ENCODE measurements around the gene C6orf62.
A peak's percentile ranks its signal among the peaks of the same experiment; 100 is the strongest.

C6orf62 gene

DNA sequence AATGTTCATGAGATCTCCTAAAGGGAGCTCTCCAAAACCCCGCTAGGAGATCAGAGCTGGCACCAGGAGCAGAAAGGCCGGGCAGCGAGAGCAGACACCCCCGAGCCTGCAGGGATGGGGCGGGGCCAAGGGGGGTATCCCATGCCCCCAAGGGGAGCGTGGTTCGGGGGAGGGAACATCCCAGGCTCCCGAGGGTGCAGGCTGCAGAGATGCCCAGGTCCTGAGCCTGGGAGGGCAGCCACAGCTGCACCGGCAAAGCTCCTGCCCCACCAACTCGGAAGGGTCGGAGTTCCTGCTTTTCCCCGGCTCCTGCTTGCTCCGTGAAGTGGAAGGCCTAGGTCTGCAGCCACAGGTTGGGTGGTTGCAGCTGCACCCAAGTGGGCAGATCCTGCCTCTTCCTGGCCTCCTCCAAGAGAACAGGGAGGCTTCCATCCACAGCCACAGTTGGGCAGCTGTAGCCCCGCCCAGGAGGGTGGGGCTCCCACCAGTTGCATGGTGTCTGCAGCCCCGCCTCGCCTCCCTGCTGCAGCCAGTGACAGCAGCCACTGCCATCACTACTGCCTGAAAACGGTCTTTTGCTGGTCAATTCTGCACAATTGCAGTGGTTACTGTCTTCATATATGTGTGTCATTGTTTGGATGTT lies 42.4 kb upstream of the C6orf62 start:
- peak; percentile 77 for ATAC-seq
- no peak for TF ChIP-seq TSHZ2 (CRISPR knock-in tag; IDR thresholded peaks at IDR 0.05)
- TF ChIP-seq ISL1 (CRISPR knock-in tag; IDR thresholded peaks at IDR 0.05), result no peak
- TF ChIP-seq, protein P1, sequence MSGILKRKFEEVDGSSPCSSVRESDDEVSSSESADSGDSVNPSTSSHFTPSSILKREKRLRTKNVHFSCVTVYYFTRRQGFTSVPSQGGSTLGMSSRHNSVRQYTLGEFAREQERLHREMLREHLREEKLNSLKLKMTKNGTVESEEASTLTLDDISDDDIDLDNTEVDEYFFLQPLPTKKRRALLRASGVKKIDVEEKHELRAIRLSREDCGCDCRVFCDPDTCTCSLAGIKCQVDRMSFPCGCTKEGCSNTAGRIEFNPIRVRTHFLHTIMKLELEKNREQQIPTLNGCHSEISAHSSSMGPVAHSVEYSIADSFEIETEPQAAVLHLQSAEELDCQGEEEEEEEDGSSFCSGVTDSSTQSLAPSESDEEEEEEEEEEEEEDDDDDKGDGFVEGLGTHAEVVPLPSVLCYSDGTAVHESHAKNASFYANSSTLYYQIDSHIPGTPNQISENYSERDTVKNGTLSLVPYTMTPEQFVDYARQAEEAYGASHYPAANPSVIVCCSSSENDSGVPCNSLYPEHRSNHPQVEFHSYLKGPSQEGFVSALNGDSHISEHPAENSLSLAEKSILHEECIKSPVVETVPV (CRISPR knock-in tag; IDR thresholded peaks at IDR 0.05), result no peak
- TF ChIP-seq ZFP3 (CRISPR knock-in tag; IDR thresholded peaks at IDR 0.05), result no peak
- TF ChIP-seq RARB (CRISPR knock-in tag; IDR thresholded peaks at IDR 0.05), result no peak
- TF ChIP-seq ZNF565 (CRISPR knock-in tag; conservative IDR thresholded peaks at IDR 0.05; ENCODE audit: low read depth), result no peak
- no peak for TF ChIP-seq PPARA (CRISPR knock-in tag; IDR thresholded peaks at IDR 0.05; ENCODE audit: borderline replicate concordance)
- no peak for TF ChIP-seq SNAI2 (CRISPR knock-in tag; IDR thresholded peaks at IDR 0.05)
- no peak for TF ChIP-seq ARNTL (CRISPR knock-in tag; IDR thresholded peaks at IDR 0.05; ENCODE audit: borderline replicate concordance, low read depth)
- TF ChIP-seq GLIS3 (CRISPR knock-in tag; IDR thresholded peaks at IDR 0.05), result no peak
- TF ChIP-seq CSDC2 (CRISPR knock-in tag; IDR thresholded peaks at IDR 0.05), result no peak
- TF ChIP-seq ZFP30 (CRISPR knock-in tag; IDR thresholded peaks at IDR 0.05), result no peak
- TF ChIP-seq TOX (CRISPR knock-in tag; IDR thresholded peaks at IDR 0.05; ENCODE audit: borderline replicate concordance), result no peak
- TF ChIP-seq, protein P2, sequence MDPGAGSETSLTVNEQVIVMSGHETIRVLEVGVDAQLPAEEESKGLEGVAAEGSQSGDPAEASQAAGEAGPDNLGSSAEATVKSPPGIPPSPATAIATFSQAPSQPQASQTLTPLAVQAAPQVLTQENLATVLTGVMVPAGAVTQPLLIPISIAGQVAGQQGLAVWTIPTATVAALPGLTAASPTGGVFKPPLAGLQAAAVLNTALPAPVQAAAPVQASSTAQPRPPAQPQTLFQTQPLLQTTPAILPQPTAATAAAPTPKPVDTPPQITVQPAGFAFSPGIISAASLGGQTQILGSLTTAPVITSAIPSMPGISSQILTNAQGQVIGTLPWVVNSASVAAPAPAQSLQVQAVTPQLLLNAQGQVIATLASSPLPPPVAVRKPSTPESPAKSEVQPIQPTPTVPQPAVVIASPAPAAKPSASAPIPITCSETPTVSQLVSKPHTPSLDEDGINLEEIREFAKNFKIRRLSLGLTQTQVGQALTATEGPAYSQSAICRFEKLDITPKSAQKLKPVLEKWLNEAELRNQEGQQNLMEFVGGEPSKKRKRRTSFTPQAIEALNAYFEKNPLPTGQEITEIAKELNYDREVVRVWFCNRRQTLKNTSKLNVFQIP (CRISPR knock-in tag; IDR thresholded peaks at IDR 0.05; ENCODE audit: borderline replicate concordance, low read depth), result no peak
- no peak for TF ChIP-seq ESRRG (CRISPR knock-in tag; IDR thresholded peaks at IDR 0.05)
- no peak for TF ChIP-seq TCF4 (CRISPR knock-in tag; IDR thresholded peaks at IDR 0.05; ENCODE audit: borderline replicate concordance)
- no peak for TF ChIP-seq ZNF70 (CRISPR knock-in tag; IDR thresholded peaks at IDR 0.05)
- TF ChIP-seq CREB5 (CRISPR knock-in tag; IDR thresholded peaks at IDR 0.05; ENCODE audit: low read depth), result no peak
- no peak for TF ChIP-seq OSR1 (CRISPR knock-in tag; IDR thresholded peaks at IDR 0.05)

- no peak for ATAC-seq
- TF ChIP-seq TCF4 (CRISPR knock-in tag; IDR thresholded peaks at IDR 0.05; ENCODE audit: borderline replicate concordance) (no peak), ZFP30 (CRISPR knock-in tag; IDR thresholded peaks at IDR 0.05) (no peak), ARNTL (CRISPR knock-in tag; IDR thresholded peaks at IDR 0.05; ENCODE audit: borderline replicate concordance, low read depth) (no peak), TSHZ2 (CRISPR knock-in tag; IDR thresholded peaks at IDR 0.05) (no peak), OSR1 (CRISPR knock-in tag; IDR thresholded peaks at IDR 0.05) (no peak), TOX (CRISPR knock-in tag; IDR thresholded peaks at IDR 0.05; ENCODE audit: borderline replicate concordance) (no peak), CREB5 (CRISPR knock-in tag; IDR thresholded peaks at IDR 0.05; ENCODE audit: low read depth) (no peak), SNAI2 (CRISPR knock-in tag; IDR thresholded peaks at IDR 0.05) (no peak), PPARA (CRISPR knock-in tag; IDR thresholded peaks at IDR 0.05; ENCODE audit: borderline replicate concordance) (no peak), ISL1 (CRISPR knock-in tag; IDR thresholded peaks at IDR 0.05) (no peak), GLIS3 (CRISPR knock-in tag; IDR thresholded peaks at IDR 0.05) (no peak)
- TF ChIP-seq, protein P2 (CRISPR knock-in tag; IDR thresholded peaks at IDR 0.05; ENCODE audit: borderline replicate concordance, low read depth), result no peak
- TF ChIP-seq, protein P1 (CRISPR knock-in tag; IDR thresholded peaks at IDR 0.05), result no peak
- TF ChIP-seq, protein P3, sequence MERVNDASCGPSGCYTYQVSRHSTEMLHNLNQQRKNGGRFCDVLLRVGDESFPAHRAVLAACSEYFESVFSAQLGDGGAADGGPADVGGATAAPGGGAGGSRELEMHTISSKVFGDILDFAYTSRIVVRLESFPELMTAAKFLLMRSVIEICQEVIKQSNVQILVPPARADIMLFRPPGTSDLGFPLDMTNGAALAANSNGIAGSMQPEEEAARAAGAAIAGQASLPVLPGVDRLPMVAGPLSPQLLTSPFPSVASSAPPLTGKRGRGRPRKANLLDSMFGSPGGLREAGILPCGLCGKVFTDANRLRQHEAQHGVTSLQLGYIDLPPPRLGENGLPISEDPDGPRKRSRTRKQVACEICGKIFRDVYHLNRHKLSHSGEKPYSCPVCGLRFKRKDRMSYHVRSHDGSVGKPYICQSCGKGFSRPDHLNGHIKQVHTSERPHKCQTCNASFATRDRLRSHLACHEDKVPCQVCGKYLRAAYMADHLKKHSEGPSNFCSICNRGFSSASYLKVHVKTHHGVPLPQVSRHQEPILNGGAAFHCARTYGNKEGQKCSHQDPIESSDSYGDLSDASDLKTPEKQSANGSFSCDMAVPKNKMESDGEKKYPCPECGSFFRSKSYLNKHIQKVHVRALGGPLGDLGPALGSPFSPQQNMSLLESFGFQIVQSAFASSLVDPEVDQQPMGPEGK (CRISPR knock-in tag; IDR thresholded peaks at IDR 0.05; ENCODE audit: borderline replicate concordance), result no peak
Observed at GRCh38 chr6:24760210-24760609, 41.3 kb upstream of the C6orf62 start.

All from SK-N-SH treated with all-trans-retinoic acid at 6 μM for 48 hours (cell line).